Activated T-helper 17 cell treated with anti-CD3 and anti-CD28 coated beads, Interleukin-2, amount 50 U/mL, for 72 hours (primary cell): ENCODE results near the gene ASB3. TPM values are rescaled to one million over a fixed set of nuclear protein-coding genes. Genes with fewer than 3 reads are reported as not detected.

ENCODE experiments used
- ATAC-seq: fragments of 150-1000 bp; cut with Tn5 transposase; replicated peaks from 2 replicates; pipeline ENCODE4 v1.10.0; 2021; ENCODE audit warnings: mild to moderate bottlenecking, moderate library complexity
- H3K27ac Mint-ChIP-seq: one replicate; pipeline ENCODE4 v1.8.0; 2022; ENCODE audit warnings: mixed read lengths
- H3K27me3 Mint-ChIP-seq: one replicate; pipeline ENCODE4 v1.8.0; 2022; ENCODE audit warnings: mixed read lengths
- H3K36me3 Mint-ChIP-seq: one replicate; pipeline ENCODE4 v1.8.0; 2022; ENCODE audit warnings: low read depth, mild to moderate bottlenecking, mixed read lengths
- H3K4me1 Mint-ChIP-seq: one replicate; pipeline ENCODE4 v1.8.0; 2022; ENCODE audit warnings: mixed read lengths
- H3K4me3 Mint-ChIP-seq: one replicate; pipeline ENCODE4 v1.8.0; 2022; ENCODE audit warnings: mild to moderate bottlenecking, mixed read lengths
- H3K9me3 Mint-ChIP-seq: one replicate; pipeline ENCODE4 v1.8.0; 2022; ENCODE audit warnings: mixed read lengths
- total RNA-seq, 2 donors: library from RNA; stranded (reverse); gene quantifications; one replicate each; pipeline ENCODE4 v1.2.3, GENCODE V29; 2022

The ASB3 gene
- total RNA-seq, 2 donors from 2014 or later: 27.6 to 28.8 TPM

DNA sequence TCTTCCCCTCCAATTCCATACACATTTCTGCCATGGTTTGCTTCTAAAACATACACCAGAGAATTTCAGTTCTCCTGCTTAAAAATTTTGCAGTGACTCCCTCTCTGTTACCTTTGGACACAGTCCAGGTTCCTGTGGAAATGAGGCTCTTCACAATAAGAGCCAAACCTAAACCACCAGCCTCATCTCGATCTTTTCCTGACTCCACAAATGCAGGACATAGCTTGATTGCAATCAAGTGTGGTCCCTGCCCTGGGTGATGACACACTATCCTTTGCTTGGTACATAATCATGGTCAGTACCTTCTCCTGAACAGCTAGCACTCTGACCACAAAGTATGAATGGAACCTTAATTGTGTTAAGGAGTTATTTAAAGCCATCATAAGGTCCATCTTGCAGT lies 154.0 kb downstream of the ASB3 start:
- no peaks in the 10 kb centered on the region for H3K36me3 Mint-ChIP-seq
- H3K27me3 Mint-ChIP-seq: no peaks in the 10 kb centered on the region
- H3K27ac Mint-ChIP-seq: no peak overlapping the region
- peaks cover 9% of the 10 kb centered on the region for H3K4me1 Mint-ChIP-seq
- peaks cover 7% of the 10 kb centered on the region for H3K9me3 Mint-ChIP-seq
- ATAC-seq: peak; percentile 28
- H3K4me3 Mint-ChIP-seq: peak overlapping the region; percentile 4

DNA sequence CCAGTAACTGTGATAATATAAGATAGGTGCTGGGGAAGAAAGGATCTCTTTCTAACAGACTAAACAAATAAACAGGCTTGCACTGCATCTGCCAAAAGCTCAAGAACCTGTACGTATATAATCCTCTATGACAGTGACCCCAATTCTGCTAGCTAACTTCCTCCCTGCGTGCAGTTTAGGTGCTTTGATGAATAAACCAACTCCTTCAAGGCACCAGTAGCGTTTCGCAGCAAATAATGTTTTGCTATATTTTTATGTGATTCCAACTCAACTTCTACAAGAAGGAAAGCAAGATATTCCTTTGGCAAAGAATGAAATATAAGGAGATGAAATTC lies 154.7 kb downstream of the ASB3 start:
- Mint-ChIP-seq H3K36me3 (no peaks in the 10 kb centered on the region), H3K4me1 (peaks cover 9% of the 10 kb centered on the region), H3K27me3 (no peaks in the 10 kb centered on the region), H3K4me3 (peak overlapping the region; percentile 5), H3K27ac (peak overlapping the region; percentile 52), H3K9me3 (peaks cover 7% of the 10 kb centered on the region)
- no peak for ATAC-seq

DNA sequence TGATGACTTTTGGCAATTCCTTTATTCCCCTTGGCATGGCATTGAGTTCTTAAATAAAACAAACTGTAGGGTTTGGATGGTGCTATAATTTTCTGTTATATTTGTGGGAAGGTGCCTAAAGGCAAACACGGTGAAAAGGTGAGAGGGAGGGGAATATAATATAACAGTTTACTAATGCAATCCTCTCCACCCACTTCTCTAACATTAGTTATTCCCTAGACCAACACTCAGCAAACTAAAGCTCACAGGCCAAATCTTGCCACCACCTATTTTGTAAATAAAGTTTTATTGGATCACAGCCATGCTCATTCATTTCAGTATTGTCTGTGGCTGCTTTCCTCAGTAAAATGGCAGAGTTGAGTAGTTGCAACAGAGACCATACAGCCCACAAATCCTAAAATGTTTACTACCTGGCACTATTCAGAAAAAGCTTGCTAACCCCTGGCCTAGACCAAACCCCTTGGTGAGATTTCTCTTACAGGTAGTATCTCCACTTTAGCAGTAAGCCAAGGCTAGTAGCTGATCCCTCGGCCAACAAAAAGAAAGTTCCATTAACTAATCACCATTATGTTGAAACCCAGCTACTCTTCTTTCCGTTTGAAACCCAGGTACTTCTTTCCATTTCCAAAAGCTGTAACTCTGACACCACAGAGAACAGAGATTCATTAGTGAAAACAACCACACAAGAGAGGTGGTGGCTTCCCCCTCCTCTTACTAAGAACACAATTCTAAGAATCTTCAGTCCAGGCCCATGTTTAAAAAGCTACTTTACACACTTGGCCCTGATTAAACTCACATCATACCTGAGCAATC lies 155.2 kb downstream of the ASB3 start:
- H3K4me1 Mint-ChIP-seq: peaks cover 9% of the 10 kb centered on the region
- peak; percentile 87 for ATAC-seq
- H3K36me3 Mint-ChIP-seq: no peaks in the 10 kb centered on the region
- no peaks in the 10 kb centered on the region for H3K27me3 Mint-ChIP-seq
- peaks cover 7% of the 10 kb centered on the region for H3K9me3 Mint-ChIP-seq
- peak overlapping the region; percentile 5 for H3K4me3 Mint-ChIP-seq
- H3K27ac Mint-ChIP-seq: peak overlapping the region; percentile 52

DNA sequence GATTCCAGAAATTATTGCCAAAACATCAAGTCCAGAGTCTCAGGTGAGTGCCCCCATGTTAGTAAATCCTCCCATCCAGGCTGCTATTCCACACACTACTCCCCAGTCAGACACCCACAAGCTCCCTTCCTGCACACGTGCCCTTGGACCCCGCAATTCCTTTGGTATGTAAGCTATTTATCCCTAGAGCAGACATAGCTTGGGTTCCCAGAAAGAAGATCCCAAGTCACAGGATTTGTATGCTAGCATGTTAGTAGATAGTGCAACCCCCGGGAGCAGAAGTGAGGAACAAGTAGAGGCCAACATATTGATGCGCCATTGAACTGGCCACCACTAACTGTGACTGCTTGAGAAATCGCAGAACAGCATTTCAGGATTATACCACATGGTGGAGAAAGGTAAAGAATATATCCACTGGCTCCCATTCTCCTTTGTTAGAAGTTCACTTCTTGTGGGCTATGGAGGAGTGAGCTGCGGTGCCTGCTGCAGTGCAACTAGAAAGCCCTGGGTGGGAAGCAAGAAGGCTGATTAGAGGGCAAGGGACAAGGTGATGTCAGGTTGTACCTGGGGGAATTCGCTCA lies 156.6 kb downstream of the ASB3 start:
- Mint-ChIP-seq H3K4me1 (peaks cover 9% of the 10 kb centered on the region), H3K9me3 (peaks cover 7% of the 10 kb centered on the region), H3K27me3 (no peaks in the 10 kb centered on the region), H3K36me3 (no peaks in the 10 kb centered on the region), H3K27ac (no peak overlapping the region), H3K4me3 (no peak overlapping the region)
- no peak for ATAC-seq

DNA sequence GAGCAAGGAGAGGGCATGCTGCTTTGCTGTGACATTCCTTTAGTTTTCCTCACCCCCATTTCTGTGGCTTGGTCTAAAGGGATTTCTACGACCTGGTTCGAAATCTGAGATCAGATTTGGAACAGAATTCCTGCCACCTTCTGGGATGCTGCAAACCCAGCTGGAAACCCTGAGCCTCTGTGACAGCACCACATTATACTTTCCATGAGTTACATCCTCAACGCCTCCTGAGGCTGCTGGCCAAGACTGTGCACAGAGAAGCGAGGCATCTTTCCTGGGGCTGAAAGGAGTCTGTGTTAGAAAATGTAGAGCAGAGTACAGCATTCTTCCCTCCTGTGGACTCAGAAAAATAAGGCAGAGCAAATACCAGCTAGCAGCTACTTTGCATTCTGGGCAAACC lies 157.3 kb downstream of the ASB3 start:
- H3K27me3 Mint-ChIP-seq: no peaks in the 10 kb centered on the region
- no peak for ATAC-seq
- peaks cover 7% of the 10 kb centered on the region for H3K9me3 Mint-ChIP-seq
- peaks cover 9% of the 10 kb centered on the region for H3K4me1 Mint-ChIP-seq
- H3K36me3 Mint-ChIP-seq: no peaks in the 10 kb centered on the region
- H3K27ac Mint-ChIP-seq: no peak overlapping the region
- H3K4me3 Mint-ChIP-seq: no peak overlapping the region

DNA sequence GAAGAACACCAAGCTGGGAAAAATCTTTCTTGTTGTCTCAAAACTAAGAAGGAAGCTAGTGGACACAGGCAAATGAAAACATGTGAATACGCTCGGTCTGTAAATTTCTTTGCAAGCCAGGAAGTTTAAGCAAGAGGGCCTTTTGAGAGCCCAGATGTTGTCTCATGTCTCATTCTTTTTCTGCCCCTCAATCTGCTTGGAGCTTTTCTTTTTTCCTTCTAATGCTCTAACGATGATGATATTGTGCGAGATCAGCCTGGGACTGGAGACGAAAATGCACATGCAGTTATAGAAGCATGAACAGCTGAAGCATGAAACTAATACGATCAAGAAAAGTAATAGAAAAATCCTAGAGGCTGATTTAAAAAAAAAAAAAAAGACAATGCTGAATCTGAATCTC lies 157.8 kb downstream of the ASB3 start:
- ATAC-seq: no peak
- no peaks in the 10 kb centered on the region for H3K36me3 Mint-ChIP-seq
- H3K27ac Mint-ChIP-seq: no peak overlapping the region
- H3K4me3 Mint-ChIP-seq: no peak overlapping the region
- H3K27me3 Mint-ChIP-seq: no peaks in the 10 kb centered on the region
- H3K9me3 Mint-ChIP-seq: peaks cover 7% of the 10 kb centered on the region
- peaks cover 9% of the 10 kb centered on the region for H3K4me1 Mint-ChIP-seq

DNA sequence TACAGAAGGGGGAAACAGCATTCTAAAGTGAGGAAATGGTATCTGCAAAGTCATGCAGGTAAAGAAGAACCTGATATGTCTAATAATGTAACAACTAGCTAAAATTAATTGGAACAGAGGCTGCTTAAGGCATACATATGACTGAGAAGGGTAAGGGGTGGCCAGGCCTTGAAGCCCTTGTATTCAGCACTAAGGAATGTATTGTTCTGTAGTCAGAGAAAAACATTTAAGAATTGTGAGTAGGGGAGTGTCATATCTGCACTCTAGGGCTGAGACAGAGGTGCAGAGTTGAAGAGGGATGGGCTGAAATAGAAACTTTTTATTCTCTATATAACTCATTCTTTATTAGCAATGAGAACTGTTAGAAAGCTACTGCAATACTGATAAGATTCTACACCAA lies 164.6 kb downstream of the ASB3 start:
- Mint-ChIP-seq H3K4me1 (no peaks in the 10 kb centered on the region), H3K36me3 (no peaks in the 10 kb centered on the region), H3K4me3 (no peak overlapping the region), H3K9me3 (no peaks in the 10 kb centered on the region), H3K27me3 (no peaks in the 10 kb centered on the region), H3K27ac (no peak overlapping the region)
- no peak for ATAC-seq

DNA sequence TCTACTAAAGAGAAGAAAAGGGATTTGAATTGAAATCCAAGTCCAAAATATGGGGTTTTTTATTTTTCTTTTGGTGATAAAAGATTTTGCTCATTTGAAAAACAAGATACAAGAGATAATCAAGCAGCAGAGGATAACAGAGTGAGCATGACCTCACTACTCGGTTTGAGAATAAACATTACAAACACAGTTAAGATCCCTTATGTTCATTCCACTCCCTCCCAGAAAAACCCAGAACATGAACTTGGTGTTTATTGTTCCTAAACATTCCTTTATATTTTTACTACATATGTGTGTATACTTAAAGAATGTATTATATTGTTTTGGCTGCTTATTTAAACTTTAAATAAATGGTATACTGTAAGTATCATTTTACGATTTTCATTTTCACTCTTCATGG lies 165.8 kb downstream of the ASB3 start:
- no peaks in the 10 kb centered on the region for H3K36me3 Mint-ChIP-seq
- H3K4me3 Mint-ChIP-seq: no peak overlapping the region
- ATAC-seq: no peak
- no peaks in the 10 kb centered on the region for H3K27me3 Mint-ChIP-seq
- H3K27ac Mint-ChIP-seq: no peak overlapping the region
- no peaks in the 10 kb centered on the region for H3K9me3 Mint-ChIP-seq
- no peaks in the 10 kb centered on the region for H3K4me1 Mint-ChIP-seq

Other genes starting within 250 kb of the ASB3 start
- 10 to 100 TPM in 1 of 2 donors, 1 to 10 TPM in 1; 3.3 to 17.7 TPM for gene CHAC2, start 19.1 kb downstream of the ASB3 start, total RNA-seq
- 10 to 100 TPM; 14.6 to 23.5 TPM for gene ERLEC1, start 91 bp upstream of the ASB3 start, total RNA-seq
- 1 to 10 TPM; 1.1 to 3.2 TPM for gene GPR75, start 73.0 kb upstream of the ASB3 start, total RNA-seq
- 10 to 100 TPM; 30.9 to 47.9 TPM for gene PSME4, start 184.0 kb upstream of the ASB3 start, total RNA-seq